OCI-LY7 (cell line): Measurements from ENCODE around the gene KIF14.

Experiments
- EZH2phosphoT487 ChIP-seq: fragments of 200-600 bp; sonication (generic); IDR thresholded peaks from 2 replicates; pipeline ENCODE4 v1.6.1; 2018; ENCODE audit warnings: low read depth, borderline replicate concordance, mild to moderate bottlenecking, mixed run types, antibody characterized with exemption, low read length, moderate library complexity, mixed read lengths
- TF ChIP-seq, protein P1 (sequence below): fragments of 200-600 bp; sonication (generic); conservative IDR thresholded peaks from 2 replicates; pipeline ENCODE4 v1.5.1; 2014; ENCODE audit warnings: mild to moderate bottlenecking, antibody characterized with exemption, low read length, moderate library complexity, mixed read lengths

DNA sequence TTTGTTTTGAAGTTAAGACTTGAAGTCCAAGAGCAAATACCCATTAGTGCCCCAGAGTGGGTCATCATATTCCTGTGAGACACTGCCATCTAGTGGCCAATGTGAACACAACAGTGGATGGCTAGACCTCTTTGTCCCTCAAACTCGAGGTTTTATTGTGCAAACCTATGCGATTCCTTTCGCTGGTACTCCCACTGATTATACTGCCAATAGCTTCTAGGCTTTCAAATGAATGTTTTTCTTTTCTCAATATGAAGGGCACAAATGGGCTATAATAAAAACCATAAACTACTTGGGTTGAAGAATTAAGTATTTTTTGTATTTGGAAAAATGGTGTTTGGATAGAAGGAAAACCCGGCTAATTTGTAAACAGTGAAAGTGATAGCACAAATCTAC, 110.3 kb downstream of the KIF14 start:
- TF ChIP-seq, protein P1, sequence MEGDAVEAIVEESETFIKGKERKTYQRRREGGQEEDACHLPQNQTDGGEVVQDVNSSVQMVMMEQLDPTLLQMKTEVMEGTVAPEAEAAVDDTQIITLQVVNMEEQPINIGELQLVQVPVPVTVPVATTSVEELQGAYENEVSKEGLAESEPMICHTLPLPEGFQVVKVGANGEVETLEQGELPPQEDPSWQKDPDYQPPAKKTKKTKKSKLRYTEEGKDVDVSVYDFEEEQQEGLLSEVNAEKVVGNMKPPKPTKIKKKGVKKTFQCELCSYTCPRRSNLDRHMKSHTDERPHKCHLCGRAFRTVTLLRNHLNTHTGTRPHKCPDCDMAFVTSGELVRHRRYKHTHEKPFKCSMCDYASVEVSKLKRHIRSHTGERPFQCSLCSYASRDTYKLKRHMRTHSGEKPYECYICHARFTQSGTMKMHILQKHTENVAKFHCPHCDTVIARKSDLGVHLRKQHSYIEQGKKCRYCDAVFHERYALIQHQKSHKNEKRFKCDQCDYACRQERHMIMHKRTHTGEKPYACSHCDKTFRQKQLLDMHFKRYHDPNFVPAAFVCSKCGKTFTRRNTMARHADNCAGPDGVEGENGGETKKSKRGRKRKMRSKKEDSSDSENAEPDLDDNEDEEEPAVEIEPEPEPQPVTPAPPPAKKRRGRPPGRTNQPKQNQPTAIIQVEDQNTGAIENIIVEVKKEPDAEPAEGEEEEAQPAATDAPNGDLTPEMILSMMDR, result peak; percentile 99
- no peak for TF ChIP-seq EZH2phosphoT487
